ENCODE data around the gene FAM236C.
"Not testable (repeated sequence)": the region's sequence is repeated elsewhere in the genome, so short reads cannot be mapped to it uniquely, and the experiment has no call there.

FAM236C gene

GRCh38 chrX:72912315-72912714 is at the start of gene FAM236C:
TSS of gene FAM236C (plus strand) at chrX:72912615. CDS start at chrX:72912715, 100 bp downstream.
- DNase-seq: not testable (repeated sequence)

GRCh38 chrX:72882898-72883297 is 29.5 kb upstream of the FAM236C start:
- not testable (repeated sequence) for DNase-seq

GRCh38 chrX:72889740-72890139 is 22.7 kb upstream of the FAM236C start:
- not testable (repeated sequence) for DNase-seq

GRCh38 chrX:72916096-72916495 is 3.7 kb downstream of the FAM236C start:
- not testable (repeated sequence) for DNase-seq

- not testable (repeated sequence) for DNase-seq
Measured at GRCh38 chrX:72932283-72932682, 19.9 kb downstream of the FAM236C start.

GRCh38 chrX:72936455-72936854 is 24.0 kb downstream of the FAM236C start:
- not testable (repeated sequence) for DNase-seq

GRCh38 chrX:72936882-72937455 is 24.6 kb downstream of the FAM236C start:
- not testable (repeated sequence) for DNase-seq

- not testable (repeated sequence) for DNase-seq
Measured at GRCh38 chrX:72937906-72938305, 25.5 kb downstream of the FAM236C start, which contains the start of gene FAM236A. TSS of gene FAM236A (plus strand) at chrX:72938206. CDS start at chrX:72938263, 57 bp downstream.

GRCh38 chrX:72942272-72942671 is 29.9 kb downstream of the FAM236C start:
- DNase-seq: not testable (repeated sequence)

GRCh38 chrX:72943035-72943818 is 30.8 kb downstream of the FAM236C start:
- DNase-seq: not testable (repeated sequence)

GRCh38 chrX:72943819-72944169 is 31.4 kb downstream of the FAM236C start, which contains the start of gene DMRTC1:
TSS of gene DMRTC1 (minus strand) at chrX:72943837. CDS start at chrX:72875694, 68,143 bp downstream.
- not testable (repeated sequence) for DNase-seq

GRCh38 chrX:72959971-72960370 is 47.6 kb downstream of the FAM236C start:
- DNase-seq: not testable (repeated sequence)

All from NCI-H1105 treated with DMSO at 0.1 percent for 48 hours (cell line).